DOHH2 (cell line): ENCODE data around the gene ADAM30.

Experiments used
- CTCF ChIP-seq: fragments of 200-600 bp; sonication (generic); IDR thresholded peaks from one replicate; pipeline ENCODE4 v1.5.1; 2014; ENCODE audit warnings: antibody characterized with exemption, mild to moderate bottlenecking, low read depth, low read length; ENCODE audit not compliant: poor library complexity, severe bottlenecking
- EZH2phosphoT487 ChIP-seq: fragments of 200-600 bp; sonication (generic); IDR thresholded peaks from 2 replicates; pipeline ENCODE4 v1.6.1; 2017; ENCODE audit warnings: borderline replicate concordance, mild to moderate bottlenecking, antibody characterized with exemption, low read length, moderate library complexity, mixed read lengths

DNA sequence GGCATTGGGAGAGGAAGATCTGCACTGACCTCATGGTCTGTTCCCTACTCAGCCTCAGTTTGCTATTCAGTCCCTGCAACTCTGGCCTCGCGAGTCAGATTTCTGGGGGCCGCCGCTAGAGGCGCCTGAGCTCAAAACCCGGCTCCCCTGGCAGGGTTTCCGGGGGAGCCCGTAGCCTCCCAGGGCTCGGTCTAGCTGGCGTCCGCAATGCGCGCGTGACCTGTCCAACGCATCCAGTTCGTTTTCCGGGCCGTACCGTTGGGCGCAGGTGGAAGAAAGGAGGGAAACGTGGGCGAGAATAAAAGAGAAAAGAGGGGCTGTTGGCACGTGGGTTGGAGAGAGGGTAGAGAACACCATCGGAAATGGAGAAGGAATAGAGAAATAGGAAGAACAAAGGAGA is at the start of gene ADAM30:
- TF ChIP-seq CTCF (no peak), EZH2phosphoT487 (no peak)
